Measurements from ENCODE around the gene ACBD7.

GRCh38 chr10:15059914-15060313 is 28.7 kb downstream of the ACBD7 start:
- TF ChIP-seq CTCF (IDR thresholded peaks at IDR 0.05) (no peak), POLR2A (IDR thresholded peaks at IDR 0.05) (no peak)

Measured in uterus (tissue), 2 donors.